ENCODE results near the gene TGFBI. TPM values are rescaled to one million over a fixed set of nuclear protein-coding genes. Genes with fewer than 3 reads are reported as not detected.

The TGFBI gene
- total and polyA plus RNA-seq, 9 of the 15 experiments (the other 6 are each of a cell fraction or from before 2014, with no cell fraction given), result 0.05 to 0.62 (median 0.08) TPM; not detected in 6

DNA sequence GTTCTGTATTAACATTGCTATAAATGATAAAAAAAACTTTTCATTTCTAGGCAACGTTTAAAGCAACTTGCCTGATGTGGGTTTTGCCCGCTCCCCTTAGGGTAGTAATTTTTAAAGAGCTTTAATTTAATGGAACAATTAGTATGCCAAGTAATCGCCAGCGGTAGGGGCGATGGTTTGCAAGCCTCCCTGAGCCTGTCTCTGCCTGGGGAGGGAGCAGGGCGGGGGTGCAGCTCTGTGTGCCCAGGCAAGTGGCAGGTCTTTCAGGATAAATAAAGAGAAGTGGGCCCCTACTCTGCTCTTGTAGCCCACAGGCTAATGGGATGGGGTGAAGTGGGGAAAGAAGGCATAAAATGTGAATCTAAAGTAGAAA, 13.8 kb upstream of the TGFBI start:
- no peaks in the 10 kb centered on the region for H3K79me2 ChIP-seq (ENCODE audit: control insufficient read depth, insufficient read depth, low read length)
- ATAC-seq (no peak), DNase-seq (ENCODE audit: extremely low read depth in 1 of 4, low spot score in 3 of 4) (no peak), FAIRE-seq (no peak)
- ChIA-PET CTCF (ENCODE audit: low intra/inter-chr PET ratio) (no interaction called here), POLR2A (no interaction called here)
- H3K4me3 ChIP-seq, result no peak overlapping the region
- no peaks in the 10 kb centered on the region for H3K36me3 ChIP-seq (ENCODE audit: control insufficient read depth, insufficient read depth, low read length)
- no peak overlapping the region for H3K27ac ChIP-seq (ENCODE audit: extremely low read depth, low read depth, low read length)
- 6% methylated on average over 6 of the region's 6 CpGs for WGBS (ENCODE audit: insufficient coverage, low coverage, missing lambda C conversion rate)
- TF ChIP-seq ETV1 (tag; conservative IDR thresholded peaks at IDR 0.05; ENCODE audit: low read depth) (no peak), CBX2 (IDR thresholded peaks at IDR 0.05; ENCODE audit: insufficient read depth, low read length, poor library complexity, severe bottlenecking) (no peak), SRSF7 (optimal IDR thresholded peaks at IDR 0.05; ENCODE audit: low read depth, low read length) (no peak), CBFB (CRISPR knock-in tag; IDR thresholded peaks at IDR 0.05) (no peak), HMGN3 (IDR thresholded peaks at IDR 0.05; ENCODE audit: borderline replicate concordance, extremely low read depth, insufficient read length, low read depth, low read length) (no peak), BRD9 (IDR thresholded peaks at IDR 0.05; ENCODE audit: low read depth, partially characterized antibody) (no peak), DIDO1 (tag; IDR thresholded peaks at IDR 0.05; ENCODE audit: low read depth) (no peak), EGR1 (conservative IDR thresholded peaks at IDR 0.05) (no peak)
- TF ChIP-seq, protein P1, sequence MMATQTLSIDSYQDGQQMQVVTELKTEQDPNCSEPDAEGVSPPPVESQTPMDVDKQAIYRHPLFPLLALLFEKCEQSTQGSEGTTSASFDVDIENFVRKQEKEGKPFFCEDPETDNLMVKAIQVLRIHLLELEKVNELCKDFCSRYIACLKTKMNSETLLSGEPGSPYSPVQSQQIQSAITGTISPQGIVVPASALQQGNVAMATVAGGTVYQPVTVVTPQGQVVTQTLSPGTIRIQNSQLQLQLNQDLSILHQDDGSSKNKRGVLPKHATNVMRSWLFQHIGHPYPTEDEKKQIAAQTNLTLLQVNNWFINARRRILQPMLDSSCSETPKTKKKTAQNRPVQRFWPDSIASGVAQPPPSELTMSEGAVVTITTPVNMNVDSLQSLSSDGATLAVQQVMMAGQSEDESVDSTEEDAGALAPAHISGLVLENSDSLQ (IDR thresholded peaks at IDR 0.05), result no peak
- TF ChIP-seq, protein P2, sequence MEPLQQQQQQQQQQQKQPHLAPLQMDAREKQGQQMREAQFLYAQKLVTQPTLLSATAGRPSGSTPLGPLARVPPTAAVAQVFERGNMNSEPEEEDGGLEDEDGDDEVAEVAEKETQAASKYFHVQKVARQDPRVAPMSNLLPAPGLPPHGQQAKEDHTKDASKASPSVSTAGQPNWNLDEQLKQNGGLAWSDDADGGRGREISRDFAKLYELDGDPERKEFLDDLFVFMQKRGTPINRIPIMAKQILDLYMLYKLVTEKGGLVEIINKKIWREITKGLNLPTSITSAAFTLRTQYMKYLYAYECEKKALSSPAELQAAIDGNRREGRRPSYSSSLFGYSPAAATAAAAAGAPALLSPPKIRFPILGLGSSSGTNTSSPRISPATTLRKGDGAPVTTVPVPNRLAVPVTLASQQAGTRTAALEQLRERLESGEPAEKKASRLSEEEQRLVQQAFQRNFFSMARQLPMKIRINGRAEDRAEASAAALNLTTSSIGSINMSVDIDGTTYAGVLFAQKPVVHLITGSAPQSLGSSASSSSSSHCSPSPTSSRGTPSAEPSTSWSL (CRISPR knock-in tag; IDR thresholded peaks at IDR 0.05; ENCODE audit: borderline replicate concordance), result no peak
- TF ChIP-seq, protein P3, sequence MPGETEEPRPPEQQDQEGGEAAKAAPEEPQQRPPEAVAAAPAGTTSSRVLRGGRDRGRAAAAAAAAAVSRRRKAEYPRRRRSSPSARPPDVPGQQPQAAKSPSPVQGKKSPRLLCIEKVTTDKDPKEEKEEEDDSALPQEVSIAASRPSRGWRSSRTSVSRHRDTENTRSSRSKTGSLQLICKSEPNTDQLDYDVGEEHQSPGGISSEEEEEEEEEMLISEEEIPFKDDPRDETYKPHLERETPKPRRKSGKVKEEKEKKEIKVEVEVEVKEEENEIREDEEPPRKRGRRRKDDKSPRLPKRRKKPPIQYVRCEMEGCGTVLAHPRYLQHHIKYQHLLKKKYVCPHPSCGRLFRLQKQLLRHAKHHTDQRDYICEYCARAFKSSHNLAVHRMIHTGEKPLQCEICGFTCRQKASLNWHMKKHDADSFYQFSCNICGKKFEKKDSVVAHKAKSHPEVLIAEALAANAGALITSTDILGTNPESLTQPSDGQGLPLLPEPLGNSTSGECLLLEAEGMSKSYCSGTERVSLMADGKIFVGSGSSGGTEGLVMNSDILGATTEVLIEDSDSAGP (CRISPR knock-in tag; IDR thresholded peaks at IDR 0.05), result no peak
- TF ChIP-seq, protein P4, sequence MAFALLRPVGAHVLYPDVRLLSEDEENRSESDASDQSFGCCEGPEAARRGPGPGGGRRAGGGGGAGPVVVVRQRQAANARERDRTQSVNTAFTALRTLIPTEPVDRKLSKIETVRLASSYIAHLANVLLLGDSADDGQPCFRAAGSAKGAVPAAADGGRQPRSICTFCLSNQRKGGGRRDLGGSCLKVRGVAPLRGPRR (CRISPR knock-in tag; IDR thresholded peaks at IDR 0.05), result no peak
- TF ChIP-seq, protein P5, sequence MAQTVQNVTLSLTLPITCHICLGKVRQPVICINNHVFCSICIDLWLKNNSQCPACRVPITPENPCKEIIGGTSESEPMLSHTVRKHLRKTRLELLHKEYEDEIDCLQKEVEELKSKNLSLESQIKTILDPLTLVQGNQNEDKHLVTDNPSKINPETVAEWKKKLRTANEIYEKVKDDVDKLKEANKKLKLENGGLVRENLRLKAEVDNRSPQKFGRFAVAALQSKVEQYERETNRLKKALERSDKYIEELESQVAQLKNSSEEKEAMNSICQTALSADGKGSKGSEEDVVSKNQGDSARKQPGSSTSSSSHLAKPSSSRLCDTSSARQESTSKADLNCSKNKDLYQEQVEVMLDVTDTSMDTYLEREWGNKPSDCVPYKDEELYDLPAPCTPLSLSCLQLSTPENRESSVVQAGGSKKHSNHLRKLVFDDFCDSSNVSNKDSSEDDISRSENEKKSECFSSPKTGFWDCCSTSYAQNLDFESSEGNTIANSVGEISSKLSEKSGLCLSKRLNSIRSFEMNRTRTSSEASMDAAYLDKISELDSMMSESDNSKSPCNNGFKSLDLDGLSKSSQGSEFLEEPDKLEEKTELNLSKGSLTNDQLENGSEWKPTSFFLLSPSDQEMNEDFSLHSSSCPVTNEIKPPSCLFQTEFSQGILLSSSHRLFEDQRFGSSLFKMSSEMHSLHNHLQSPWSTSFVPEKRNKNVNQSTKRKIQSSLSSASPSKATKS (CRISPR knock-in tag; IDR thresholded peaks at IDR 0.05), result no peak
- intact Hi-C loops (cut with micrococcal nuclease) (no loop called here), in situ Hi-C loops (cut with MboI) (no loop called here)
- no peaks in the 10 kb centered on the region for H3K27me3 ChIP-seq (ENCODE audit: control insufficient read depth in 2 of 2, insufficient read depth in 2 of 2, low read length in 2 of 2)
- H3K4me1 ChIP-seq (replicated peaks in 1 of 2; ENCODE audit: control insufficient read depth in 2 of 2, insufficient read depth in 2 of 2, low read length in 2 of 2), result no peaks in the 10 kb centered on the region
- BruUV-seq (replicated peaks), result no TSS peak
- no peak overlapping the region for H3K9ac ChIP-seq (ENCODE audit: insufficient read depth in 1 of 2, low read depth in 2 of 2, low read length in 2 of 2)
- H3K9me1 ChIP-seq (ENCODE audit: control insufficient read depth, insufficient read depth, low read length), result no peaks in the 10 kb centered on the region
- no peaks in the 10 kb centered on the region for H3K9me3 ChIP-seq (replicated peaks; ENCODE audit: control insufficient read depth, insufficient read depth, low read depth, low read length)
- H2AFZ ChIP-seq (ENCODE audit: low read depth, low read length), result no peak overlapping the region
- H3K4me2 ChIP-seq (ENCODE audit: insufficient read depth, low read length), result no peak overlapping the region
- H4K20me1 ChIP-seq (replicated peaks; ENCODE audit: control insufficient read depth, insufficient read depth, low read length), result no peaks in the 10 kb centered on the region
